ENCODE measurements around the gene ZDHHC24. TPM values are rescaled to one million over a fixed set of nuclear protein-coding genes. Genes with fewer than 3 reads are reported as not detected.

ZDHHC24 gene
- total and polyA plus RNA-seq, 10 of the 15 experiments (the other 5 are each of a cell fraction or from before 2014, with no cell fraction given), result 0.86 to 17.5 (median 6.8) TPM

DNA sequence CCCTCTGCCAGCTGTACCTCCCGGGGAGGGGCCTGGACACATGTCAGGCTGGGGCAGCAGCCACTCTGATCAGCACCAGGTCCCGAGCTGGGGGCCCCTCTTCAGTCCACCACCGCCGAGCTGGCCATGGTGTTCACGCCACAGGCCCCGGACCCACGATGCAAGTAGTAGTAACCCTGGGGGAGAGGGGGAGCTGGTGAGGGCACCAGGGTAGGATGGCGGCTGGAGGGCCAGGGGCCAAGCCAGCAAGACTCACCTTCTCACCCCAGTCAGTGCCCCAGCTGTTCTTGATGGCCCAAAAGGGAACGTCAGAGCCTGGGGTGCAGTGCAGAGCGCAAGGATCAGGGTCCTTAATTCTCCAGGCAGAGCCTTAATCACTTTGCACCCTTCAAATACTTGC lies 18.0 kb upstream of the ZDHHC24 start:
- H3K36me3 ChIP-seq (ENCODE audit: control insufficient read depth in 2 of 2, insufficient read depth in 2 of 2, low read length in 1 of 2), result no peaks in the 10 kb centered on the region
- no peak overlapping the region for H2AFZ ChIP-seq (ENCODE audit: control insufficient read depth, low read depth, low read length)
- POLR2A ChIA-PET, result no interaction called here
- H3K27me3 ChIP-seq (replicated peaks in 1 of 2; ENCODE audit: control insufficient read depth in 2 of 2, insufficient read depth in 2 of 2, low read length in 1 of 2), result peaks cover 0 to 6% of the 10 kb centered on the region in 2 experiments; a peak in 3 of 4 replicates
- H3K79me2 ChIP-seq (ENCODE audit: control insufficient read depth, insufficient read depth, low read length), result no peaks in the 10 kb centered on the region
- H3K27ac ChIP-seq (ENCODE audit: control insufficient read depth, insufficient read depth), result no peak overlapping the region
- SMC1A ChIA-PET (ENCODE audit: uncharacterized antibody, unreplicated experiment), result no interaction called here
- H3K9ac ChIP-seq (ENCODE audit: control insufficient read depth, insufficient read depth, low read length), result no peak overlapping the region
- in situ Hi-C loops (cut with MboI), result no loop called here
- H3K4me1 ChIP-seq (ENCODE audit: control insufficient read depth, insufficient read depth, low read length), result no peaks in the 10 kb centered on the region
- RAD21 ChIA-PET (ENCODE audit: unreplicated experiment), result no interaction called here
- no peak overlapping the region for H3K4me2 ChIP-seq (ENCODE audit: control insufficient read depth, insufficient read depth)
- intact Hi-C loops (cut with micrococcal nuclease; ENCODE audit: unreplicated experiment), result no loop called here
- CTCF ChIA-PET, result interaction anchor here (0.9 kb wide), 1 partner anchor 115 kb away, joined by 4 read pairs; no protein-coding TSS in a partner anchor
- H4K20me1 ChIP-seq (ENCODE audit: control insufficient read depth, insufficient read depth), result no peaks in the 10 kb centered on the region
- no TSS peak for BruUV-seq (replicated peaks)
- DNase-seq (ENCODE audit: low read depth, low spot score), result no peak
- no peak for ATAC-seq
- no peaks in the 10 kb centered on the region for H3K9me3 ChIP-seq (replicated peaks; ENCODE audit: control insufficient read depth, insufficient read depth, low read length)
- WGBS (ENCODE audit: insufficient coverage, insufficient replicate concordance, low lambda C conversion rate, missing lambda C conversion rate), result 50% methylated on average over 10 of the region's 10 CpGs
- TF ChIP-seq ZBTB4 (CRISPR knock-in tag; IDR thresholded peaks at IDR 0.05) (no peak), TBL1XR1 (IDR thresholded peaks at IDR 0.05; ENCODE audit: low read depth, low read length) (no peak), RCOR1 (conservative IDR thresholded peaks at IDR 0.05; ENCODE audit: low read depth, low read length) (no peak), KLF5 (IDR thresholded peaks at IDR 0.05; ENCODE audit: partially characterized antibody) (no peak)
- no peak overlapping the region for H3K4me3 ChIP-seq
- FAIRE-seq, result no peak

Data from GM12878 (cell line).